GM13977 (cell line): ENCODE measurements around the gene SCN9A.

Experiments
- DNase-seq: peaks from one replicate; pipeline ENCODE4 v3.0.0; 2012; ENCODE audit warnings: low spot score
- in situ Hi-C: fragments of 300-500 bp; cut with MboI; formaldehyde crosslinking; loops from one replicate; pipeline ENCODE4 v1.12.0; 2022; ENCODE audit warnings: low sequenced_read_pairs, low pct_unique_long_range_greater_than_20kb, mixed read lengths, inconsistent platforms; ENCODE audit not compliant: unreplicated experiment
- TF ChIP-seq, protein P1 (sequence below): IDR thresholded peaks from 2 replicates; pipeline ENCODE4 v1.5.1; 2012; ENCODE audit warnings: mild to moderate bottlenecking, control low read depth; ENCODE audit not compliant: insufficient read depth; ENCODE audit errors: extremely low read depth, missing control alignments

Gene SCN9A

DNA sequence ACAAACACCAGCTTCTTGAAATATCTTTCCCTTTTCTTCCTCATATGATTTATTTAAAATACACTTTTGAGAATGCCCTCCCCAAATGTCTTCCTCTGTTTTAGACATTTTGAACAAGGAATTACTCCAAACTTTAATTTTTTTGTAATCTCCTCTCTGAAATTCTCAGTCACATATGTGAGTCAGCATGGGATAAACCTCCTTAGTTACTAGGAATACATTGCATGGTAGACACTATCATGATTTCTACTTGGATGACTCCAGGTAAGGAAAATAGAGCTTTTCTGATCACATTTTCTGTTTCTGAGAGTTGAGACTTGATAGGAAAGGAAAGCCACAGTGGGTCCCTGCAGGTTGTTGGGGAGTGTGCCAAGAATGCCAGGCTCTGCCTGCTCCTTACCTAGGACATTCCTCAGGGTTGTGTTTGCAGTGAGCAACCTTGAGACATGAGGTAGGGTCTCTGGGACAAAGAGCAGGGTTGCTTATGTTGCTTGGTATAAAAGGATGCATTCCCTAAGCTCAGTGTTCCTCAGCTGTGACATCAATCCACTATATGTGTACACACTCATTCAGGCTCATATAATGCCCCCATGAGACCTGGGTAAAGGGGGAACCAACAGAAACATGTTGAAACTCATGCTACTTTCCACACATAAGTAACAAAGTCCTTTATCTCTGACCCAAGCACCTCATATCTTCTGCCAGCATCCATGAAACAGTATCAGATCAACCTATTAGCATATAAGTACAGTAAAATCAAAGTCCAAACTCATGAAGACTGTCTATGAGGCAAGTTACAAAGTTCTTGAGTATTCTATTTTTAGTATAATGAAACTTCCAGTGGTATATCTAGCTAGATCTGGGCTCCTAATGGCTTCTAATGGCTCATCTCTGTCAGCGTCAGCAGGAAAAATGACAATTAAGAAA is 135.1 kb downstream of the SCN9A start:
- DNase-seq: no peak
- in situ Hi-C loops: no loop called here
- TF ChIP-seq, protein P1, sequence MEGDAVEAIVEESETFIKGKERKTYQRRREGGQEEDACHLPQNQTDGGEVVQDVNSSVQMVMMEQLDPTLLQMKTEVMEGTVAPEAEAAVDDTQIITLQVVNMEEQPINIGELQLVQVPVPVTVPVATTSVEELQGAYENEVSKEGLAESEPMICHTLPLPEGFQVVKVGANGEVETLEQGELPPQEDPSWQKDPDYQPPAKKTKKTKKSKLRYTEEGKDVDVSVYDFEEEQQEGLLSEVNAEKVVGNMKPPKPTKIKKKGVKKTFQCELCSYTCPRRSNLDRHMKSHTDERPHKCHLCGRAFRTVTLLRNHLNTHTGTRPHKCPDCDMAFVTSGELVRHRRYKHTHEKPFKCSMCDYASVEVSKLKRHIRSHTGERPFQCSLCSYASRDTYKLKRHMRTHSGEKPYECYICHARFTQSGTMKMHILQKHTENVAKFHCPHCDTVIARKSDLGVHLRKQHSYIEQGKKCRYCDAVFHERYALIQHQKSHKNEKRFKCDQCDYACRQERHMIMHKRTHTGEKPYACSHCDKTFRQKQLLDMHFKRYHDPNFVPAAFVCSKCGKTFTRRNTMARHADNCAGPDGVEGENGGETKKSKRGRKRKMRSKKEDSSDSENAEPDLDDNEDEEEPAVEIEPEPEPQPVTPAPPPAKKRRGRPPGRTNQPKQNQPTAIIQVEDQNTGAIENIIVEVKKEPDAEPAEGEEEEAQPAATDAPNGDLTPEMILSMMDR: no peak

DNA sequence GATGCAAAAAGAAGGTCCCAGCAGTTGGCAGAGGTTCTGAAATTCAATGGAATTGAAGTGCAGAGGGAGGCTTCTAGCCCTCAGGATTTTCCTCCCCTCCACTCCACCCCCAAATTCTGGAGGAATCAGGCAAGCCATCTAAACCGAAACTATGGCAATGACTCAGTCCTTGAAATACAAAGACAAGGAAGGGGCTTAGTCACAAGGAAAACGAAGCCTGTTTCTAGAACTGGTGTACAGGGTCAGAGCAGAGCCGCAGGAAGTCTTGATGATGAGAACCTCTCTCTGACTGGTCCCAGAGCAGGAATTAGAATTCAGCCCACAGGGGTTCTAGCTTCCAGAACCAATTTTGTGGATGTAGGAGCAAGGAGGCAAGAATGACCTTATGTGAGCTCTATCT is 136.2 kb downstream of the SCN9A start:
- in situ Hi-C loops: no loop called here
- TF ChIP-seq, protein P1: no peak

DNA sequence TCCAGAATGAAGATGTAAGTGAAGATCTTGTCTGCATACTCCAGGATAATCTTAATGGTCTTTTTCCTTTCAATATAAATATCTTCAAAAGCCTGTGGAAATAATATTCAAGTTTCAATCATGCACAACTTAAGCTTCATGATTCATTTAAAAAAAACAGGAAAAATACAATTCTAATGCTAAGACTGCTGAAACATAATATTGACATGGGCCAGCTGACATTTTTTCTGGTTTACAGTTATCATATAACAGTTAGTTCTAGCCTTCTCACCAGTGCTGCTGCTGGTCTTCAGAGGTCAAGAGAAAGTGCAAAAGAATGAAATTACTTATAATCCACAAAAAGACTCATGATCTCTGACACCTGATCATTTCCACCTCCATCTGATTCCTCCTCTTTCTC is 137.6 kb downstream of the SCN9A start:
- TF ChIP-seq, protein P1: no peak
- DNase-seq: no peak
- in situ Hi-C loops: no loop called here

More for the DNA sequence above, 136.2 kb downstream of the SCN9A start:
- no peak for DNase-seq

DNA sequence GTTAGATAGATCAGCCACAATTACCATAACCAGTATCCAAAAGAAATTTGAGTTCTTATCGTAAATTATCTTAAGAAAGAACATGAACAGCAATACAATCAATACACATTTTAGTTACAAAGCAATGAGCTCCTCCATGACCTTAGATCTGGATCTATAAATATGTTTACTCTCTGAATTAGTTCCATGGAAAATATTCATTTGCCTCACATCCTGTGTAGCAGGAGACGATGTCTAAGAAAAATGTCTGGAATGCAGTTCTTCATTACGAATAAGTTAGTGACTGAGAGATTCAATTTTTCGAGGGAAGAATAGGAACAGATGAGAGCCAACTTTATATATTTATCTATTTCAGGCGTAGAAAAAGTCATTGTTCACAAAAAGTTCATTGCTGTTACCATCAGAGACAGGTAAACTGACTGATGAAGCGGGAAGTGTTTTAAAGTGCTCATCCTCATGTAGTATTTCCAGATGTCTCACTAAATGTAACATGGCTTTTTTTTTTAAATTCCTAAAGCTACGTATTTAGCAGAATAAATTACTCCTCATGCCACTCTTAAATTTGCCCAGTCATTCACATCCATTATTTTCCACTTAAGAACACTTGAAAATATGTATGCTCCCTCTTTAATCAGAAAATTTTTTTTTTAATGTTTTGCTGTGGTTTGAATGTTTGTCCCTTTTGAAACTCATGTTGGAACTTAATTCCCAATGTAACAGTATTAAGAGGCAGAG is 141.5 kb downstream of the SCN9A start:
- no peak for DNase-seq
- TF ChIP-seq, protein P1: no peak
- in situ Hi-C loops: no loop called here

DNA sequence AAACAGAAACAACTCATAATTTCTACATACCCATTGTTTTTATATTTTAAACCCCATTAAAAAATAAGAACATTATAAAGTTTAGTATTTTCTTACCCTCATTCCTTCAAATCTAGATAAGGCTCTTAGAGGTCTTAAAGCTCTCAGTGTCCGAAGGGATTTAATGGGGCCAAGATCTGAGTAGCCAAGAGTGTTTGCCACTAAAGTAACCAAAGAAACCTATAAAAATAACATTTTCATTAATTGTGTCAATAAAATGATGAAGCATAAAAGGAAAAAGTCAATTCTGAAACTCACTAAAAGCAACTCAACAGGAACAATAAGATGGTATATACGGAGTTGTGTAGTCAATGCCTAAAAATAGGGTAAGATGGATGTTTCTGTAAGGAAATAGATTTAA is 142.5 kb downstream of the SCN9A start:
- in situ Hi-C loops: no loop called here
- DNase-seq: no peak
- TF ChIP-seq, protein P1: no peak

DNA sequence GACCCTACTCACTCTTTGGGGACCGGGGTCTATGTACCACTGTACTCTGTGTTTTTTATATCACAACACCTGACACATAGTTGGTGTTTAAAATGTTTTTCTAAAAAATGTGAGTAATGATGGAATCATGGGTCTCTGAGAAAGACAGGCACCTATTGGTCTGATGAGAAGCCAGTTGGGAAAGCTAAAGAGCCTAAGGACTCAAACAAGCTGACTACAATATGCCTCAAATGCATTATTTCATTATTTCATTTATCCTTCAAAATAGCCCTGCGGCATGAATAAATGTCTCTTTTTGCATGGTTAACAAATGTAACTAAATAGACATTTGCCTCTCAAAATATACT is 145.0 kb downstream of the SCN9A start:
- in situ Hi-C loops: no loop called here
- TF ChIP-seq, protein P1: no peak
- no peak for DNase-seq
